Pancreas (tissue), 10 donors: ENCODE data around the gene ARL4A. TPM values are rescaled to one million over a fixed set of nuclear protein-coding genes. Genes with fewer than 3 reads are reported as not detected.

Source experiments
- ATAC-seq, 4 donors: fragments of 200-7000 bp; cut with Tn5 transposase; one replicate each; pipeline versions ENCODE4 v1.8.0 to v1.9.1; 2020; ENCODE audit warnings: mild to moderate bottlenecking in 4 of 4, moderate library complexity in 4 of 4
- DNase-seq, 6 donors: peaks; one replicate each; pipeline ENCODE4 v3.0.0-alpha.2; 2020
- FAIRE-seq: peaks from 2 replicates; lab custom pipeline; 2012; peaks lifted over from hg19 to GRCh38; lab: Jason Lieb, UNC
- H3K27ac ChIP-seq, 4 donors: fragments of 200-600 bp; sonication (generic); 1 replicate in 3 of 4; 2 replicates in 1 of 4; pipeline versions ENCODE4 v1.5.0 to v1.8.0; 2020
- H3K27me3 ChIP-seq, 4 donors: fragments of 200-600 bp; one replicate each; pipeline ENCODE4 v1.8.0; 2021
- H3K36me3 ChIP-seq, 3 donors: fragments of 200-600 bp; sonication (generic) in 1 of 3; one replicate each; pipeline versions ENCODE4 v1.5.0 to v1.8.0; 2020 to 2021
- H3K4me1 ChIP-seq, 3 donors: fragments of 200-600 bp; one replicate each; pipeline ENCODE4 v1.8.0; 2021
- H3K4me3 ChIP-seq, 4 donors: fragments of 200-600 bp; sonication (generic) in 2 of 4; one replicate each; pipeline versions ENCODE4 v1.5.0 to v1.8.0; 2020 to 2021
- H3K9me3 ChIP-seq, 4 donors: fragments of 200-600 bp; one replicate each; pipeline ENCODE4 v1.8.0; 2021
- CTCF ChIP-seq, 4 donors: fragments of 200-600 bp; sonication (generic) in 3 of 4; IDR thresholded peaks; one replicate each; pipeline versions ENCODE4 v1.5.0 to v1.8.0; 2021; ENCODE audit warnings: antibody characterized with exemption in 4 of 4
- WGBS, 2 donors: extraction: QIAGEN DNeasy Blood & Tissue Kit; methylation state at CpG; one replicate each; pipeline ENCODE4 v1.1.7; 2013; 5-methylcytosine and 5-hydroxymethylcytosine counted together
- intact Hi-C, 3 donors: fragments of 100-400 bp; cut with DNase I; formaldehyde crosslinking; loops; one replicate each; pipeline versions ENCODE4 v1.11.1 to v1.14.2; 2022
- polyA plus RNA-seq, 2 donors: library from polyadenylated mRNA; stranded (reverse); fragments of 200-250 nt; gene quantifications; one replicate each; pipeline ENCODE4 v1.2.3, GENCODE V29; 2013
- total RNA-seq, 6 donors: library from RNA; stranded (reverse); fragmentation: NEBNext Ultra II Directional in 4 of 6; extraction: Animal tissue kit (Norgen Biotek cat#: 25700) in 4 of 6; gene quantifications; one replicate each; pipeline versions ENCODE4 v1.2.1 to v1.2.4, GENCODE V29; 2021 to 2023
- donor health status: healthy with polysubstance abuse.
- donor health status: DM: no; HTN: no; CAD: no; lungs with moderate emphysema.
- donor health status: DM: no; HTN: no; CAD: no.
- donor health status: control.
- donor health status: control.
- donor health status: Bipolar disorder and iron deficiency.
- donor health status: DM: yes; HTN: yes; CAD: no.
- donor health status: DM: no; HTN: no; CAD: no.
- donor health status: DM: no; HTN: no; CAD: no.
- donor health status: DM: yes; HTN: yes; CAD: no.

Gene ARL4A
- total and polyA plus RNA-seq, 8 donors, result 1.9 to 8.6 (median 4.2) TPM

GRCh38 chr7:12715372-12716133 lies 28.1 kb downstream of the ARL4A start:
- intact Hi-C loops, result no loop called here
- H3K27ac ChIP-seq, result peak overlapping the region in 1 of 4 donors; percentile 30
- no peak for FAIRE-seq
- no peaks in the 10 kb centered on the region for H3K36me3 ChIP-seq
- H3K9me3 ChIP-seq, result no peaks in the 10 kb centered on the region
- WGBS, 2 donors, result 66 to 68% methylated on average over 12 of the region's 12 CpGs
- DNase-seq, result peak in 2 of 6 donors; percentile 4 to 27
- TF ChIP-seq CTCF (IDR thresholded peaks at IDR 0.05), result no peak
- no peak overlapping the region for H3K4me3 ChIP-seq
- peak in 3 of 4 donors; percentile 66 to 82 (median 80) for ATAC-seq
- no peaks in the 10 kb centered on the region for H3K27me3 ChIP-seq
- H3K4me1 ChIP-seq, result no peaks in the 10 kb centered on the region

GRCh38 chr7:12716134-12716681 lies 28.8 kb downstream of the ARL4A start:
- ATAC-seq (no peak), DNase-seq (no peak), FAIRE-seq (no peak)
- no peaks in the 10 kb centered on the region for H3K27me3 ChIP-seq
- H3K4me3 ChIP-seq, result no peak overlapping the region
- no peaks in the 10 kb centered on the region for H3K4me1 ChIP-seq
- H3K27ac ChIP-seq, result peak overlapping the region in 1 of 4 donors; percentile 30
- TF ChIP-seq CTCF (IDR thresholded peaks at IDR 0.05), result no peak
- H3K9me3 ChIP-seq, result no peaks in the 10 kb centered on the region
- 89 to 93% methylated on average over 7 of the region's 7 CpGs for WGBS, 2 donors
- intact Hi-C loops, result no loop called here
- no peaks in the 10 kb centered on the region for H3K36me3 ChIP-seq

- H3K27me3 ChIP-seq, result no peaks in the 10 kb centered on the region
- H3K9me3 ChIP-seq, result no peaks in the 10 kb centered on the region
- 70 to 78% methylated on average over 3 of the region's 3 CpGs for WGBS, 2 donors
- FAIRE-seq (no peak), DNase-seq (no peak), ATAC-seq (no peak)
- no peaks in the 10 kb centered on the region for H3K36me3 ChIP-seq
- H3K4me3 ChIP-seq, result no peak overlapping the region
- H3K4me1 ChIP-seq, result no peaks in the 10 kb centered on the region
- TF ChIP-seq CTCF (IDR thresholded peaks at IDR 0.05), result no peak
- no peak overlapping the region for H3K27ac ChIP-seq
- intact Hi-C loops, result no loop called here
Measured at GRCh38 chr7:12716722-12717121, 29.3 kb downstream of the ARL4A start.

- Histone ChIP-seq H3K4me1 (no peaks in the 10 kb centered on the region), H3K27me3 (no peaks in the 10 kb centered on the region), H3K9me3 (no peaks in the 10 kb centered on the region), H3K36me3 (no peaks in the 10 kb centered on the region), H3K4me3 (no peak overlapping the region), H3K27ac (peak overlapping the region in 2 of 4 donors; percentile 5 to 47)
- TF ChIP-seq CTCF (IDR thresholded peaks at IDR 0.05), result no peak
- whole genome bisulfite sequencing, 2 donors, result 71 to 72% methylated on average over 5 of the region's 5 CpGs
- no peak for DNase-seq
- intact Hi-C loops, result no loop called here
- no peak for FAIRE-seq
- ATAC-seq, result peak in 2 of 4 donors; percentile 33 to 61
Measured at GRCh38 chr7:12719141-12719919, 31.9 kb downstream of the ARL4A start.
